Measurements from ENCODE around the gene KLF15. TPM values are rescaled to one million over a fixed set of nuclear protein-coding genes. Genes with fewer than 3 reads are reported as not detected.

Gene KLF15
- total RNA-seq, 1 experiment from 2014 or later, result 0.03 TPM

DNA sequence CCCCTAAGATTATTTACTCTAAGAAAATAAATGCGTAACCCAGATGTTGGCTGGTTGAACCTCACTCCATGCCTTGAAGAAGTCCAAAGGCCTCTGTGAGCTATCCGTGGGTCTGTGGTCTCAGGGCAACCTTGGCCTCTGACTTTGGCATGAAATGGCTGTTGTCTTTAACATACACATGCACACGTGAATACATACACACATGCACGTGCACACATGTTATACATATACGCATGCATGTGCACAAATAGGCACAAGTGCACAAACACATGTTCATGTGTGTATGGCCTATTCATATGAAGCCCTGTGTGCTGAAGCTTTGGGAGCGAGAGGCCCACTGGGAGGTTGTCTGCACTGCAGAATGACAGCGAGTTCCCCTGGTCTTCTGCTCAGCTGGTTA is 50.8 kb downstream of the KLF15 start:
- no peak for DNase-seq (ENCODE audit: low spot score)

DNA sequence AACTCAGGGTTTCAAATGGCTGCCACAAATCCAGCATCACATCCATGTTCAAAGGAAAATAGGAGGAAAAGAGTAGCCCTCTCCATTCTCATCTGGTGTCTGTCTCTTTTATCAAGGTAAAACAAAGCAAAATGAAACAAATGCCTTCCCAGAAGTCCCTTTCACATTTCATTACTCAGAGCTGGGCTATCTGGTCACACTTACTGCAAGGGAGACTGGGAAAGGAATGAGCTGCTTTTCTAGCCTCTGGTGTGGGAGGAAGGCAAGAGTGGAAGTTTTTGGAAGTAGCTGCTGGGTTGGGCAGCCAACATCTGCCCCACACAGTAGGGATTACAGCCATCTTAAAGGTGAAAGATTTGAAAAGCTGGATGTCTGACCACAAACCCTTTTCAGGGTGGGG is 51.8 kb downstream of the KLF15 start:
- DNase-seq (ENCODE audit: low spot score), result no peak

DNA sequence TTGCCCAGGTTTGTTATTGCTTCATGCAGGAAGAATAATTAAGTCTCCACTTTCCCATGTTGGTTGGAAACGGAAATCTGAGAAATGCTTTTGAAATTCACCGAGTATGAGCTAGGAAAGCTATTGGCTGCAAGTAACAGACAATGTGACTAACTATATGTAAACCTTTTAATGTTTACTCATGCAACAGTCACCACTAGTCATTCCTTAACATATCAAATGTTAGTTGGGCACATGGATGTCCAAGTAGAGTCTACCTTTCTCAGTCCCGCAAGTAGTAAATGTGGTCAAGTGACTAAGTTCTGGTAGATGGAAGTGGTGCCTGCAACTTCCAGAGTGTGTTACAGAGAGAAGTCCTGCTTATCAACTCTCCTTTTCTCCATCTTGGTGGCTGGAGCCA is 52.5 kb downstream of the KLF15 start:
- DNase-seq (ENCODE audit: low spot score), result no peak

DNA sequence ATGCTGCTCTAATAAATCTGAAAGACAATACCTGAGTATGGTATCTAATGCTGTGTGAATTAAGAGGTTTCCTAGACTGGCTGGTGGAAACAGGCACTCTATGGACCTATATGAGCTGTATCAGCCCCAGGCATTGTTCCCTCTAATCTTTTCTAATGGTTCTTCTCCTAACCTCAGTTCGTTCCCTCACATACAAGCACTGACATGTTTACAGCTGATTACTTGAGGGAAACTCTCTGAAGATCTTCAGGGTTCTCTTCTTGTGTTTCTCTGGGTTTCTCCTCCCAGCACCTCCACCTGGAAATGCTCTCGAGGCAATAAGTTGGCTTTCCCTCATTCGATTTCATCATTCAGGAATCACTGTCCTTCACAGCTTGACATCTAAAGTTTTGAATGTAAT is 52.9 kb downstream of the KLF15 start:
- no peak for DNase-seq (ENCODE audit: low spot score)

DNA sequence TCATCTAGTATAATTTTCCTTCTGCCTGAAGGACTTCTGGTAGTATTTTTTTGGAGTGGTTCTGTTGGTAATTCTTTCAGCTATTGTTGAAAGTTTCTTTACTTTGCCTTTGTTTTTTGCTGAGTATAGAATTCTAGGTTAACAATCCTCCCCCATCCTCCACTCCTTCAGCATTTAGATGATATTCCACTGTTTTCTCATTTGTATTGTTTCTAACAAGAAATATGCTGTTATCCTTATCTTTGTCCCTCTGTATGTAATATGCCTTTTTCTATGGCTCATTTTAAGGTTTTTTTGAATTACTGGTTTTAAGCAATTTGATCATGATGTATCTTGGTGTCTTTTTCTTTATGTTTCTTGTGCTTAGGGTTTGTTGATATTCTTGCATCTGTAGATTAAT is 53.9 kb downstream of the KLF15 start:
- DNase-seq (ENCODE audit: low spot score), result no peak

DNA sequence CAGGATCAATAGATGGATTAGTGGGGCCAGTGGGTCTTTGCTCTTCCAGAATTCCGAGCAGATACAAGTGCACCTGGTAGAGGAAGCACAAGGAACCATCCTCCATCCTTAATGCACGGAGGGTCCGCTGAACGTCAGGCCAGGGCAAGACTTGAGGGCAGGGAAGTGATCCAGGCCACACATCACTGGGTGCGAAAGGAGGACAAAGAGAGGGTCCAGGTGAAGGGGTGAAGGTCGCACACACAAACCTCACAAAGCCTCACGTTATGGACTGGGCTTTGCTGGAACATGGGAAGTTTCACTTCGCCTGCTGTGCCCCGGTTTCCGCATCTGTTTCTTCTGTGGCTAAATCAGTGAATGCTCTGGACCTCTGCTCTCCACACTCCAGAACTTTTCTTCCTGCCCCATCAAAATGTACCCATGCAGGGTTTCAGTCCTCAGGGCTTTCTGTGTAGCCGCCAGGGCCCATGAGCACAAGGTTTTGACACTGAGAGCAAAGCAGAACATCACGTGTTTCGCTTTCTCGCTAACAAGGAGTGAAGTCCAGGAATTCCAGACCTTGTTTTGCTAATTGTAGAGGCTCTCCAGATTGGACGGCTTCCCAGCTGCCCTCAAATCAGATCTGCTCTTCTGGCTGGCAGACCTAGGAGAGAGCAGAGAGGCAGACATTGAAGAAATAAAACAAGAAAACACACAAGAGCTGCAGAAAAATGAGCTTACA is 56.3 kb downstream of the KLF15 start:
- DNase-seq (ENCODE audit: low spot score), result no peak

DNA sequence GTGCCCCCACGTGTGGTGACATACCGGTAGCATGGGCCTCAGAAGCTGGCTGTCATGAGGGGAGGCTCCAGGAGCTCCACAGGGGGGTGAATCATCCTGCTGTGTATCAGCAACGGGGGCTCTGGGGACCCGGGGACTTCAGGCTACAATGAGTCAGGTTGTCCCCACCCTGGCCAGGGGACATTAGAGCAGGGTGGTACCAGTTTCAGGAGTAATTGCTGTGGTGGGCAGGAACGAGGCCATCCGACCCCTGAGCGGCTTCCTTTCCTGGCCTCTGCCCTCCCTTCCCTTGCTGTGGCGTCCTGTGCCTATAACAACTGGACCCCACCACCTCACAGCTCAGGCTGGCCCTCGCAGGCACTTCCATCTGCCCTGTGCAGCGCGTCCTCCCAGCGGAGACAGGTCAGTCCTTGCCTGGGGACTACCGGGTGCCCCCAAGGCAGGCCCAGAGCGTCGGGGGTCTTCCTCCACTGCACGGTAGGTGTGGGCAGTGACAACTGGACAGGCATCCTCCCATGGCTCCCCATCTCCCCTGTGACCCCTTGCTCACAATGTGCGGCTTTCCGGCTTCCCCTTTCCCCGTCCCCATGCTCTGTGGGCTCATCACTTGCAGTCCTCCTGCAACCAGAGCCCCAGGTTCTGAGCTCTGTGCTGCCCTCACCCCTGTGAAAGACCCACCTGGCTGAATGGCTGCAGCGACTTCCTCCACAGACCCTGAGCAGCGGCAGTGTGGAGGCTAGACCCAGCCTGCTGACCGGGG is 57.0 kb downstream of the KLF15 start:
- DNase-seq (ENCODE audit: low spot score), result no peak

DNA sequence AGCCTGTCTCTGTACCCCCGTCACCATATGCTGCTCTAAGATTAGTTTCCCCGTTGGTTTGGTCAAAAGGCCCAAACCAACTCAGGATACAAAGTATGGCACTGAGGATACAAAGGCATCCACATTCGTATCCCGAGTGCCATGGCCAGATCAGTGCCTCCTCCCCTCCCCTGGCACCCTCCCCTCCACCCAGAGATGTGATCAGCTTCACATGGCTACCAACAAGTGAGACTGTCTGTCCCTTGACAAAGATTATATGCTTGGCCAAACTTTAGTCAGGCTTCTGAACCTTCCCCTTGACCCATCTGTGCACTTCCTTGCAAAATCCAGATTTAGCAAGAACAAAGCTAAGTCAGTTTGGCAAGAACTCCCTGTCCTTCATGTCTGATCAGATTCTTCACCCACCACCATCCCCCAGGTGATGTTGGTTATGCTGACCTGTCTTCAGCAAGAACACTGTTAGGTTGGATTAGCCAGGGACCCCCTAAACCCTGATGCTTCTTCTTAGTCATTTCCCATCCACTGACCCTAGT is 61.7 kb downstream of the KLF15 start:
- DNase-seq (ENCODE audit: low spot score), result no peak

DNA sequence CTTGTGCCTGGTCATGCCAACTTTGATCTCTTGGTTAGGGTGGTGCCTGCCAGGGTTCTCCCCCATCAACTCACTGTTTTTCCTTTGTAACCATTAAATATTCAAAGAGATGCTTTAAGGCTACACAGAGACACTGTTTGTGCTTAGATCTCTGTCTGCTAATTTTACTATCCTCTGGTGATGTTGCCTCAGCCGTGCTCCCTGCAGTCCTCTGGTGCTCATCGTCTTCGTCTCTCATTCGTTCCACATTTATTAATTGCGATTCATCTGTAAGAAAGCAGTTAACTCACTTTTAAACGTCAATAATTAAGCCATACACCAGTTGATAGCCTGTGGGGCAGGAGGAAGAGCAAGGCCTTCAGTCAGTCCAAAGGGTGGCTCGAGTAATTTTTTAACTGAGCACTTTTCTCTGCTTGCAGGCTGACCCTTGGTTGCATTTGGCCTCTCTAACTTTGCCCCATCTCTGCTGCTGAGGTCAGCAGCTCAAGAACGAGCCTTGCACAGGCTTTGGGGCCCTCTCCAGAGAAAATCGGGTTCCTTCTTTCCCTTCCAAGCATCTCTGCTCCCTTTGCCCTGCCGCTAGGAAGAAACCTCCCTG is 62.9 kb downstream of the KLF15 start:
- no peak for DNase-seq (ENCODE audit: low spot score)

DNA sequence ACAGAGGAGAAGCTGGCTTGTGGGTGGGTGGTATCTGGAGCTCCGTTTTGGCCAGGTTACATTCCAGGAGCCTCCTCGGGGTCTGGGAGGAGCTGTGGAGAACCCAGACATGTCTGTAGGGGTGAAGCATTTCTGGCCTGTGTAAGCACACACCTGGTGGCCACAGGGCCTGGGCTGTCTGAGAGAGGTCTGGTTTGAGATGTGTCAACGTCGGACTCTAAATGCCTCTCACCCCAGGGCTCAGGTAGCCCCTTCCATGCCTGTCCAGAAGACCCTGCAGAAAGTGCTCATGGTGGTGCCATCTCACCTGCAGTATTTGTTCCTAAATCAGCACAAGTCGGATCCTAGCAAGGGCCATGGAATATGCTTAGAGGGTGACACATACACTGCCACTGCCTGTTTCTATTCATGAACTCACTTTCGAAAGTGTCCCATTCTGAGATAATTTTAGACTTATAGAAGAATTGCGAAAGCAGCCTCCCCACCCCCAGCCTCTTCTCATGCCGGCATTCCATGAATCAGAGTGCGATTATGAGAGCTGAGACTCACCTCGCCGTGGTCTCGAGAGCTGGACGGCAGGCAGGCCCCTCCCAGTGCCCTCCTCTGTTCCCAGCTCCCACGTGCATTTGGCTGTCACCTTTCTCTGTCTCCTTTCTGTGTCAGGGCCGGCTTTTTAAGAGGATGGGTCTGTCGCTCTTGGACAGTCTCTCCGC is 63.7 kb downstream of the KLF15 start:
- peak; percentile 24 for DNase-seq (ENCODE audit: low spot score)

Other genes with a start within 250 kb of the KLF15 start
- gene ALDH1L1, start 176.8 kb downstream of the KLF15 start, total RNA-seq (2014; rRNA removed; shearing (Covaris generic)), result 0.50 TPM in 1 of 2 replicates, not detected in the other
- gene CFAP100, start 37.5 kb upstream of the KLF15 start, total RNA-seq (2014; rRNA removed; shearing (Covaris generic)), result not detected in 2 replicates
- 19.2 and 24.0 TPM in 2 replicates for gene ZXDC, start 118.5 kb upstream of the KLF15 start, total RNA-seq (2014; rRNA removed; shearing (Covaris generic))
- not detected in 2 replicates for gene UROC1, start 160.4 kb upstream of the KLF15 start, total RNA-seq (2014; rRNA removed; shearing (Covaris generic))
- 0.26 TPM in 1 of 2 replicates, not detected in the other for gene CHST13, start 166.7 kb upstream of the KLF15 start, total RNA-seq (2014; rRNA removed; shearing (Covaris generic))
- gene C3orf22, start 201.5 kb upstream of the KLF15 start, total RNA-seq (2014; rRNA removed; shearing (Covaris generic)), result not detected in 2 replicates

All from A172 (cell line).